Ovary (tissue), 1 donor: Measurements from ENCODE around the gene CAMTA1.

Source experiments
- EP300 ChIP-seq: sonication (generic); formaldehyde crosslinking; IDR thresholded peaks from one replicate; pipeline ENCODE4 v1.6.1; 2017; ENCODE audit warnings: antibody characterized with exemption
- POLR2A ChIP-seq: fragments of 450-650 bp; IDR thresholded peaks from one replicate; pipeline ENCODE4 v1.6.1; 2017; ENCODE audit warnings: antibody characterized with exemption, mild to moderate bottlenecking, moderate library complexity

DNA sequence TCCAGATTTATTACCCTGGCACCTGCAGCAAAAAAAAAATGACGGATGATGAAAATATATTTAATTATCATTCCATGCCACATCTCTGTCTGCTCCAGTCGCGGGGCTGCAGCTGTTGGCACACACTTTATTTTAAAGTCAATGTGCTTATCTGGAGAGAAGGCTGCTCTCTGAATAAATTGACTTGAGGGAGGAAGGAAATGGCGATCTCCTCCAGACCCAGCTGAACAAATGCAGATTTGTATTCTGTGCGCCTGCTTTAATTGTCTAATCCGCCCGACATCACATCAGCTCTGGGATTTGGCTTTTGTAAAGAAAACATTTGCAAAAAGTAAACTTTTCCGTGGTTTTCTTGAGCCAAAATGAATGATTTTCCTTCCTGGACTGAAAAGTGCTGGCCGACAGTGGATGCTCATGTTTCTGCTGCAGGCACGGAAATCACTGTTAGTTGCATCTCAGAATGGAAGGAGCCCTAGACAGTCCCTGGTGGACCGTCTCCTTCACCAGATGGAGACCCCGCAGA is 150.2 kb downstream of the CAMTA1 start:
- TF ChIP-seq POLR2A (no peak), EP300 (no peak)
